ENCODE results near the gene EIF4E2.

EIF4E2 gene

GRCh38 chr2:232537079-232537478, 13.4 kb upstream of the EIF4E2 start:
- in situ Hi-C loops (cut with MboI; ENCODE audit: low sequenced_read_pairs) = no loop called here

GRCh38 chr2:232537499-232537898, 13.0 kb upstream of the EIF4E2 start:
- in situ Hi-C loops (cut with MboI; ENCODE audit: low sequenced_read_pairs) = no loop called here

GRCh38 chr2:232538671-232539070, 11.8 kb upstream of the EIF4E2 start:
- in situ Hi-C loops (cut with MboI; ENCODE audit: low sequenced_read_pairs) = no loop called here

- in situ Hi-C loops (cut with MboI; ENCODE audit: low sequenced_read_pairs) = no loop called here
Measured at GRCh38 chr2:232539298-232540231, 10.9 kb upstream of the EIF4E2 start, which contains the start of gene CHRNG. Gene CHRNG, plus strand, starts transcription at chr2:232539692. Its CDS starts 56 bp downstream, at chr2:232539748.

- in situ Hi-C loops (cut with MboI; ENCODE audit: low sequenced_read_pairs) = no loop called here
Measured at GRCh38 chr2:232540441-232541041, 9.9 kb upstream of the EIF4E2 start.

GRCh38 chr2:232541195-232541960, 9.1 kb upstream of the EIF4E2 start:
- in situ Hi-C loops (cut with MboI; ENCODE audit: low sequenced_read_pairs) = no loop called here

- in situ Hi-C loops (cut with MboI; ENCODE audit: low sequenced_read_pairs) = no loop called here
Measured at GRCh38 chr2:232541961-232542714, 8.4 kb upstream of the EIF4E2 start.

GRCh38 chr2:232542715-232543467, 7.6 kb upstream of the EIF4E2 start:
- in situ Hi-C loops (cut with MboI; ENCODE audit: low sequenced_read_pairs) = no loop called here

- in situ Hi-C loops (cut with MboI; ENCODE audit: low sequenced_read_pairs) = no loop called here
Measured at GRCh38 chr2:232543491-232543890, 7.0 kb upstream of the EIF4E2 start.

- in situ Hi-C loops (cut with MboI; ENCODE audit: low sequenced_read_pairs) = no loop called here
Measured at GRCh38 chr2:232543928-232544631, 6.4 kb upstream of the EIF4E2 start.

GRCh38 chr2:232544674-232545073, 5.8 kb upstream of the EIF4E2 start:
- in situ Hi-C loops (cut with MboI; ENCODE audit: low sequenced_read_pairs) = no loop called here

- in situ Hi-C loops (cut with MboI; ENCODE audit: low sequenced_read_pairs) = no loop called here
Measured at GRCh38 chr2:232545511-232546375, 4.7 kb upstream of the EIF4E2 start.

GRCh38 chr2:232547991-232548390, 2.5 kb upstream of the EIF4E2 start:
- in situ Hi-C loops (cut with MboI; ENCODE audit: low sequenced_read_pairs) = no loop called here

- in situ Hi-C loops (cut with MboI; ENCODE audit: low sequenced_read_pairs) = no loop called here
Measured at GRCh38 chr2:232549655-232550353, 685 bp upstream of the EIF4E2 start.

GRCh38 chr2:232551250-232551638, 755 bp downstream of the EIF4E2 start:
- in situ Hi-C loops (cut with MboI; ENCODE audit: low sequenced_read_pairs) = no loop called here

- in situ Hi-C loops (cut with MboI; ENCODE audit: low sequenced_read_pairs) = no loop called here
Measured at GRCh38 chr2:232551776-232552175, 1.3 kb downstream of the EIF4E2 start.

GRCh38 chr2:232556426-232556825, 5.9 kb downstream of the EIF4E2 start:
- in situ Hi-C loops (cut with MboI; ENCODE audit: low sequenced_read_pairs) = no loop called here

Measured in HL-60/S4 treated with phorbol 12-myristate 13-acetate at 8.2 ng/mL for 4 days and 3 days (cell line).